ENCODE measurements around the gene STRN4.

STRN4 gene

GRCh38 chr19:46748325-46749109, 2.3 kb upstream of the STRN4 start:
- Histone ChIP-seq H3K27me3 (no peaks in the 10 kb centered on the region), H3K4me1 (peaks cover 0 to 32% (median 25%) of the 10 kb centered on the region in 4 donors), H3K9me3 (no peaks in the 10 kb centered on the region), H3K27ac (no peak overlapping the region), H3K36me3 (peaks cover 0 to 19% (median 13%) of the 10 kb centered on the region in 3 donors), H3K4me3 (no peak overlapping the region)
- peak; percentile 64 to 73 for TF ChIP-seq CTCF (IDR thresholded peaks at IDR 0.05)
- peak in 1 of 2 donors; percentile 78 for DNase-seq
- intact Hi-C loops (cut with DNase I; ENCODE audit: low total_unique reads), result no loop called here

DNA sequence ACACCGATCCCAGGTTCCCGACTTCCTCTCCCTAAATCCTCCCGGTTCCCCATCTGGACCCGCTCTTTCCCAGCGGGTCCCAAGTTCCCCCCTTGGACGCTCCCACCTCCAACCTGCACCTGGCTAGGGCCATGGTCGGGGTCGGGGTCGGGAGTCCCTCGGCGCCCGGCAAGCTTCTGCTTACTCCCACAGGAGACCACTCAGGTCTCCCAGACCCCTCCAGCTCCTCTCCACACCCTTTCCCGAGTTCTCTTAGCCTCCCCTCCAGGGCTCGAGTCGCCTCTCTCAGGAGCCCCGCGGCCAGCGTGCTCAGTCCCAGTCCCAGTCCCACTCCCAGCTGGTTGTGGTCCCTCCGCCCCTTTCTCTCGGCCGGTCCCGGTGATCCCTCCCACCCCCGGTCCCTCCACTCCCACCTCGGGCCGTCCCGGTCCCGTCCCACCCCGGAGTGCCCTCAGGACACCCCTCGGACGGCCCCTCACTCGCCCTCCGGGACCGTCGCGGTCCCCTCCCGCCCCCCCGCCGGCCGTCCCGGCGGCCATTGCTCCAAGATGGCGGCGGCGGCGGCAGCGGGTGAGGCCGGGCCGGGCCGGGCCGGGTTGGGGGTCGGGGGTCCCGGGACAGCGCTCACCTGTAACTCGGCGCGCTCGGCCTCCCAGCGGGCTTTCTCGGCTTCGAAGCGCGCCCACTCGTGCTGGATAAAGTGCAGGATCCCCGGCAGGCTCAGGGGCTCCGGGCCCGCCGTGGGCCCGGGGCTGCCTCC, 549 bp downstream of the STRN4 start, which contains the start of gene FKRP:
TSS of gene FKRP (plus strand) at position 537 of the 760 bp plus-strand sequence. CDS start 9,394 bp downstream, outside the sequence.
- DNase-seq, result no peak
- no peak for TF ChIP-seq CTCF (IDR thresholded peaks at IDR 0.05)
- Histone ChIP-seq H3K9me3 (no peaks in the 10 kb centered on the region), H3K36me3 (peaks cover 0 to 11% (median 8%) of the 10 kb centered on the region in 3 donors), H3K4me3 (peak within 1 kb of the TSS; percentile 94 to 100), H3K4me1 (peaks cover 0 to 54% (median 34%) of the 10 kb centered on the region in 4 donors), H3K27me3 (no peaks in the 10 kb centered on the region), H3K27ac (peak within 1 kb of the TSS; percentile 86 to 97)
- intact Hi-C loops (cut with DNase I; ENCODE audit: low total_unique reads), result no loop called here

- TF ChIP-seq CTCF (IDR thresholded peaks at IDR 0.05), result no peak
- no peak for DNase-seq
- H3K27ac ChIP-seq, result peak overlapping the region; percentile 86 to 97
- intact Hi-C loops (cut with DNase I; ENCODE audit: low total_unique reads), result no loop called here
- peaks cover 0 to 8% (median 4%) of the 10 kb centered on the region in 3 donors for H3K36me3 ChIP-seq
- no peaks in the 10 kb centered on the region for H3K27me3 ChIP-seq
- peaks cover 0 to 61% (median 37%) of the 10 kb centered on the region in 4 donors for H3K4me1 ChIP-seq
- H3K4me3 ChIP-seq, result peak overlapping the region; percentile 94 to 100
- H3K9me3 ChIP-seq, result no peaks in the 10 kb centered on the region
Measured at GRCh38 chr19:46745030-46745429, 1.2 kb downstream of the STRN4 start.

GRCh38 chr19:46744005-46744691, 2.1 kb downstream of the STRN4 start:
- DNase-seq, result no peak
- Histone ChIP-seq H3K9me3 (no peaks in the 10 kb centered on the region), H3K4me1 (peaks cover 0 to 69% (median 44%) of the 10 kb centered on the region in 4 donors), H3K4me3 (peak overlapping the region in 1 of 2 donors; percentile 100), H3K36me3 (peaks cover 0 to 8% (median 0%) of the 10 kb centered on the region in 3 donors), H3K27me3 (no peaks in the 10 kb centered on the region), H3K27ac (no peak overlapping the region)
- intact Hi-C loops (cut with DNase I; ENCODE audit: low total_unique reads), result no loop called here
- no peak for TF ChIP-seq CTCF (IDR thresholded peaks at IDR 0.05)

DNA sequence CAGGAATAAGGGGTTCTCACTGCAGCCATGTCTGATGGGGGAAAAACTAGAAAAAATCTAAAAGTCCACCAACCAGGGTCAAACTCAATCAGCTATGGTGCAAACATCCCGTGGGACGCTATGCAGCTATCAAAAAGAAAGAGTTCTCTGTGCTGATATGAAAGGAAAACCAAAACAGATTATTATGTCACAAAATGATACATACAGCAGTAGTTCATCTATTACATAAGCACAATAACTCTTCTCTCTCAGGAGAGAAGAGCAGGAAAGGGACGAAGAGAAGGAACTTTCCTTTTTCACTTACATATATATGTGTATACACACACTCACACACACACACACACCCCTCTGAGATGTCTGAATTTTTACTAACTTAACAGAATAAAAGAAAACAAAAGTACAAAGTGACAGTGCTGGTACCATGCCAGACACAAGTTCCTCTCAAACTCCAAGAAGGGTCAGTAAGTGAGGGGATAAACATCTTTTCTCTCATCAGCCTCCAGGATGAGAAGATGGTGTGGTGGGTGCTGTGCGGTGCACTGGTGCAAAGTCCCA, 3.2 kb downstream of the STRN4 start:
- intact Hi-C loops (cut with DNase I; ENCODE audit: low total_unique reads), result no loop called here
- Histone ChIP-seq H3K4me1 (peaks cover 0 to 77% (median 50%) of the 10 kb centered on the region in 4 donors), H3K4me3 (no peak overlapping the region), H3K9me3 (no peaks in the 10 kb centered on the region), H3K27me3 (no peaks in the 10 kb centered on the region), H3K36me3 (peaks cover under 1 to 16% (median under 1%) of the 10 kb centered on the region in 3 donors), H3K27ac (no peak overlapping the region)
- no peak for TF ChIP-seq CTCF (IDR thresholded peaks at IDR 0.05)
- no peak for DNase-seq

Data from tibial artery (tissue), 4 donors.